HEK293 (cell line): Measurements from ENCODE around the gene APOC3.

Experiments used
- CTCF ChIA-PET: fragments of 350-600 bp; formaldehyde crosslinking; extraction: SDS; loops from one replicate; lab custom pipeline; 2021; ENCODE audit warnings: antibody characterized with exemption; lab: Yijun Ruan, JAX
- POLR2A ChIA-PET: fragments of 300-600 bp; formaldehyde crosslinking; extraction: SDS; loops from one replicate; lab custom pipeline; 2020; ENCODE audit warnings: antibody characterized with exemption, inconsistent platforms; lab: Yijun Ruan, JAX
- H3K27ac ChIP-seq: fragments of 200-500 bp; sonication (Bioruptor generic); 2 replicates; pipeline ENCODE4 v1.5.1; 2014; ENCODE audit warnings: low read depth, low read length, control low read depth, inconsistent platforms; ENCODE audit errors: extremely low read depth
- H3K36me3 ChIP-seq, 2 experiments: fragments of 200-500 bp in 1 of 2; sonication (Bioruptor generic) in 1 of 2; 1 replicate in 1 of 2; 2 replicates in 1 of 2; pipeline ENCODE4 v1.5.1; 2014 to 2017; ENCODE audit warnings: inconsistent platforms in 2 of 2, low read length in 2 of 2; ENCODE audit not compliant: control insufficient read depth in 2 of 2, insufficient read depth in 1 of 2
- H3K4me1 ChIP-seq: fragments of 200-500 bp; sonication (Bioruptor generic); 2 replicates; pipeline ENCODE4 v1.5.1; 2014; ENCODE audit warnings: mild to moderate bottlenecking, low read length, inconsistent platforms; ENCODE audit not compliant: control insufficient read depth, insufficient read depth
- H3K4me3 ChIP-seq: 2 replicates; pipeline ENCODE4 v1.5.1; 2011; ENCODE audit warnings: low read depth, mild to moderate bottlenecking, control low read depth, low read length, moderate library complexity
- H3K9me3 ChIP-seq: fragments of 200-500 bp; sonication (Bioruptor generic); 2 replicates; pipeline ENCODE4 v1.5.1; 2014; ENCODE audit warnings: low read depth, low read length, inconsistent platforms; ENCODE audit not compliant: control insufficient read depth, insufficient read depth
- IKZF3 ChIP-seq: fragments of 450-650 bp; IDR thresholded peaks from 2 replicates; pipeline ENCODE4 v1.5.0; 2018; ENCODE audit warnings: missing biosample characterization, mild to moderate bottlenecking, missing genetic modification characterization, moderate library complexity
- KLF10 ChIP-seq: fragments of 450-650 bp; IDR thresholded peaks from 2 replicates; pipeline ENCODE4 v1.5.1; 2018; ENCODE audit warnings: missing biosample characterization, mild to moderate bottlenecking, missing genetic modification characterization
- KLF7 ChIP-seq: fragments of 450-650 bp; formaldehyde crosslinking; IDR thresholded peaks from 2 replicates; pipeline ENCODE4 v1.5.1; 2016; ENCODE audit warnings: missing biosample characterization, missing genetic modification characterization, borderline replicate concordance
- SALL2 ChIP-seq: fragments of 450-650 bp; formaldehyde crosslinking; IDR thresholded peaks from 2 replicates; pipeline ENCODE4 v1.5.0; 2017; ENCODE audit warnings: missing biosample characterization, mild to moderate bottlenecking, missing genetic modification characterization, borderline replicate concordance
- SCRT1 ChIP-seq: fragments of 450-650 bp; formaldehyde crosslinking; IDR thresholded peaks from 2 replicates; pipeline ENCODE4 v1.5.1; 2016; ENCODE audit warnings: missing biosample characterization, missing genetic modification characterization, borderline replicate concordance
- ZBTB21 ChIP-seq: fragments of 450-650 bp; formaldehyde crosslinking; IDR thresholded peaks from 2 replicates; pipeline ENCODE4 v1.5.1; 2017; ENCODE audit warnings: missing biosample characterization, missing genetic modification characterization
- ZBTB8A ChIP-seq: fragments of 450-650 bp; formaldehyde crosslinking; IDR thresholded peaks from 2 replicates; pipeline ENCODE4 v1.5.1; 2016; ENCODE audit warnings: missing biosample characterization, missing genetic modification characterization
- ZFP41 ChIP-seq: fragments of 450-650 bp; formaldehyde crosslinking; IDR thresholded peaks from 2 replicates; pipeline ENCODE4 v1.5.1; 2016; ENCODE audit warnings: missing biosample characterization, missing genetic modification characterization, borderline replicate concordance
- ZFP69B ChIP-seq: fragments of 450-650 bp; formaldehyde crosslinking; IDR thresholded peaks from 2 replicates; pipeline ENCODE4 v1.5.1; 2016; ENCODE audit warnings: missing biosample characterization, missing genetic modification characterization
- ZNF133 ChIP-seq: fragments of 450-650 bp; formaldehyde crosslinking; IDR thresholded peaks from 2 replicates; pipeline ENCODE4 v1.5.1; 2016; ENCODE audit warnings: missing biosample characterization, missing genetic modification characterization
- ZNF274 ChIP-seq, 2 experiments: fragments of 200-500 bp in 1 of 2; fragments of 450-650 bp in 1 of 2; sonication (Bioruptor generic) in 1 of 2; formaldehyde crosslinking in 1 of 2; IDR thresholded peaks; 2 replicates each; pipeline versions ENCODE4 v1.5.1 to v1.6.1; 2014 to 2016; ENCODE audit warnings: borderline replicate concordance in 1 of 2, inconsistent platforms in 1 of 2, low read length in 1 of 2, missing biosample characterization in 1 of 2, missing genetic modification characterization in 1 of 2
- ZNF394 ChIP-seq: fragments of 450-650 bp; formaldehyde crosslinking; IDR thresholded peaks from 2 replicates; pipeline ENCODE4 v1.5.1; 2016; ENCODE audit warnings: missing biosample characterization, missing genetic modification characterization, mild to moderate bottlenecking, moderate library complexity, borderline replicate concordance
- ZNF48 ChIP-seq: fragments of 450-650 bp; formaldehyde crosslinking; IDR thresholded peaks from 2 replicates; pipeline ENCODE4 v1.5.1; 2016; ENCODE audit warnings: missing biosample characterization, missing genetic modification characterization
- ZNF510 ChIP-seq: fragments of 450-650 bp; formaldehyde crosslinking; IDR thresholded peaks from 2 replicates; pipeline ENCODE4 v1.5.1; 2018; ENCODE audit warnings: mild to moderate bottlenecking, missing genetic modification characterization, missing biosample characterization; ENCODE audit not compliant: insufficient replicate concordance
- ZNF776 ChIP-seq: fragments of 450-650 bp; formaldehyde crosslinking; IDR thresholded peaks from 2 replicates; pipeline ENCODE4 v1.5.0; 2017; ENCODE audit warnings: missing biosample characterization, missing genetic modification characterization, borderline replicate concordance
- ZSCAN16 ChIP-seq: fragments of 450-650 bp; formaldehyde crosslinking; IDR thresholded peaks from 2 replicates; pipeline ENCODE4 v1.5.1; 2016; ENCODE audit warnings: missing biosample characterization, missing genetic modification characterization
- ZSCAN30 ChIP-seq: fragments of 450-650 bp; IDR thresholded peaks from 2 replicates; pipeline ENCODE4 v1.5.1; 2018; ENCODE audit warnings: missing biosample characterization, mild to moderate bottlenecking, missing genetic modification characterization, moderate library complexity
- TF ChIP-seq, protein P1 (sequence below): fragments of 450-650 bp; formaldehyde crosslinking; optimal IDR thresholded peaks from 2 replicates; pipeline ENCODE3; 2016; ENCODE audit warnings: missing biosample characterization, mild to moderate bottlenecking, missing genetic modification characterization
- TF ChIP-seq, protein P2 (sequence below): fragments of 450-650 bp; formaldehyde crosslinking; IDR thresholded peaks from 2 replicates; pipeline ENCODE4 v1.5.1; 2017; ENCODE audit warnings: missing biosample characterization, missing genetic modification characterization
- TF ChIP-seq, protein P3 (sequence below): fragments of 450-650 bp; formaldehyde crosslinking; IDR thresholded peaks from 2 replicates; pipeline ENCODE4 v1.5.1; 2016; ENCODE audit warnings: missing biosample characterization, missing genetic modification characterization
- TF ChIP-seq, protein P4 (sequence below): fragments of 450-650 bp; formaldehyde crosslinking; IDR thresholded peaks from 2 replicates; pipeline ENCODE4 v1.5.1; 2016; ENCODE audit warnings: missing biosample characterization, missing genetic modification characterization

The APOC3 gene

DNA sequence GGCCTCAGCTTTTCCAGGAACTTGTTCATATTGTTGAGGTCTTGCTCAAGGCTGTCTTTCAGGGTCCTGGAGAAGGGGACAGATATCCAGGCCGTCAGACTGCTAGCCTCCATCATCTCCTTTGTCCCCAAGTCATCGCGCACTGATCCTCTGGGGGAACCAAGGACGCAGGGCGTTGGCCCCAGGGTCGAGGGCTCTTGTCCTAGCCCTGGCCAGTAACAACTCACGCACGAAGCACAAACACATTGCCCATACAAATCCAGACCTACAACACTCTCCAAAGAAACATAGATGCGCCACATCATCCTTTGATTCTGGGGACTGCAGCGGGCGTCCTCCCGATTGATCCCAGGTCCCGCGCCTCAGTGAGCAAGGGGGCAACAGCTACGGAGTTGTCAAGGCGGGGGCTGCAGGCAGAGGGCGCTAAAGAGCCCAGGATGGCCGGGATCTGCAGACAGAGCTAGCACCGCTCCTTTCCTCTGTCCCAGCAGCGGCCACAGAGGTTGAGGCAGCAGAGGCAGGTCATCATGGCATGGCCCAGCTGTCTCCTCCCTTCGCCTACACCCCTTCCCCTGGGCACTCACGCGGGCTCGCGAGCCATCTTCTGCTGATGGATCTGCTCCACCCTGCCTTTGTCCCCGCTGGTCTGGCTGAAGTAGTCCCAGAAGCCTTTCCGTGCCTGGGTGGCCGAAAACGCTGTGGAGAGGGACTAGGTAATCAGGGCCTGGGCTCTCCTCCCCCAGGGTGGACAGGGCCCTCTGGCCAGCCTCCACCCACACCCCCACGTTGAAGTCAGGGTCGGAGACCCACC, 38.5 kb upstream of the APOC3 start (continued):
- TF ChIP-seq ZNF48 (no peak), ZBTB21 (tag by site-specific recombination) (no peak)

DNA sequence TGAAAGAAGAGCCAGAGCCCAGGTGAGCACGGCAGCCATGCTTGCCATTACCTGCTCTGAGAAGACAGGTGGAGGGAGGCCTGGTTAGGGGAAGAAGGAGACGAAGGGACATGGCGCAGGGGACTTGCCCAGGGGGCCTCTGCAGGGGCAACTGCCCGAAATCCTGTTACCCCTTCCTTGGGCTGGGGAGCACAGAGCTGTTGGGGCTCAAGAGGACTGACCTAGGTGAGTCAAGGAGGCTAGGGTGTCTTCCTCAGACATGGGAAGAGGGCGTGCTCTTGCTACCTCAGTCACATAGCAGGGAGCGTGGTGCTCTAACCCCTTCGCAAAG, 37.9 kb upstream of the APOC3 start, which contains the start of gene APOA5:
APOA5 (minus strand) TSS at position 67 of the 331 bp plus-strand sequence; CDS start at position 48, 19 bp downstream.
- H3K9me3 ChIP-seq, result no peaks in the 10 kb centered on the region
- H3K4me3 ChIP-seq, result no peak within 1 kb of the TSS
- ChIA-PET CTCF (interaction anchor here (0.5 to 6.9 kb wide), 25 partner anchors 8 to 435 kb away, joined by 3 to 118 read pairs (median 6); partner anchors contain the start of genes APOA1 and PAFAH1B2), POLR2A (interaction anchor here (1.1 to 1.8 kb wide), 3 partner anchors 45 to 352 kb away, joined by 4 to 13 read pairs (median 5); partner anchors contain the start of genes APOA1, PAFAH1B2 and SIK3)
- no peak within 1 kb of the TSS for H3K27ac ChIP-seq
- peaks cover 0 to 3% of the 10 kb centered on the region in 2 experiments; a peak in 1 of 3 replicates for H3K36me3 ChIP-seq
- TF ChIP-seq IKZF3 (tag by site-specific recombination), result no peak
- no peaks in the 10 kb centered on the region for H3K4me1 ChIP-seq

DNA sequence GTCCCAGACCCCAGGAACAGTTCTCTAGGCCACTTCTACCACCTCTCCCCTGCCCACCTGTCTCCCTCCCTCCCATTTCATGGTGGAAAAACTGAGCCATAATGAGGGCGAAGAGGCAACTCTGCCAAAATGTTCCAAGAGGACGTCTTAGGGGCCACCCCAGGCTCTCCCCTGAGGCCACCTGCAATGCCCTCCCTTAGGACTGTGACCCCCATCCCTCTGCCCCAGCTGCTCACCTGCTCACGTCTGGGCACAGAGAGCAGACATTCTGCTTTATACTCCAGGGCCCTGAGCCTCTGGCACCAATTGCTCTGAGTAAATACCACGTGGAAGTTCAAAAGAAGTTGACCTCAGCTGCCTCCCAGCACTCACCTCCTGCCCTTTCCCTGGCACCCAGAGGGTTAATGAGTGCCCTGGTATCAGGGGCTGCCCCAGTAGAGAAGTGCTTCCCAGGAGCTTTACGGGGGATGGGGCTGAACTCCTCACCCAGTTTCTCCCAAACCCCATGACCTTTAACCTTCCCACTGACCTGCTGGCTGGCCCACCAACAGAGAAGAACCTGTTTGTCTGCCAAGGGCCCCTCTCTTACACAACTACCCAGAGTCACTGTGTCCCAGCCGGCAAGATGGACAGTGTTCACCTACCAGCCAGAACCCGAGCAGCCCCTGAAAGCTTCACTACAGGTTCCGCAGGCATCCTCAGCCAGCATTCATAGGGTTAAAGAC, 37.4 kb upstream of the APOC3 start:
- ChIA-PET CTCF (interaction anchor here (0.8 to 6.9 kb wide), 11 partner anchors 12 to 434 kb away, joined by 3 to 118 read pairs (median 7); partner anchors contain the start of genes APOA1 and PAFAH1B2), POLR2A (no interaction called here)
- TF ChIP-seq, protein P1, sequence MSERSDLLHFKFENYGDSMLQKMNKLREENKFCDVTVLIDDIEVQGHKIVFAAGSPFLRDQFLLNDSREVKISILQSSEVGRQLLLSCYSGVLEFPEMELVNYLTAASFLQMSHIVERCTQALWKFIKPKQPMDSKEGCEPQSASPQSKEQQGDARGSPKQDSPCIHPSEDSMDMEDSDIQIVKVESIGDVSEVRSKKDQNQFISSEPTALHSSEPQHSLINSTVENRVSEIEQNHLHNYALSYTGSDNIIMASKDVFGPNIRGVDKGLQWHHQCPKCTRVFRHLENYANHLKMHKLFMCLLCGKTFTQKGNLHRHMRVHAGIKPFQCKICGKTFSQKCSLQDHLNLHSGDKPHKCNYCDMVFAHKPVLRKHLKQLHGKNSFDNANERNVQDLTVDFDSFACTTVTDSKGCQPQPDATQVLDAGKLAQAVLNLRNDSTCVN (tag by site-specific recombination), result no peak
- TF ChIP-seq KLF7 (tag by site-specific recombination) (no peak), ZNF510 (tag by site-specific recombination) (no peak), ZBTB8A (tag by site-specific recombination) (no peak), ZNF133 (no peak), ZNF394 (tag by site-specific recombination) (no peak), SALL2 (tag by site-specific recombination) (no peak), ZNF274 (IDR thresholded peaks at IDR 0.05; ENCODE audit: low read length) (no peak), ZNF274 (tag by site-specific recombination; IDR thresholded peaks at IDR 0.05; ENCODE audit: borderline replicate concordance) (no peak), ZNF776 (no peak), ZSCAN30 (tag by site-specific recombination) (no peak), SCRT1 (no peak), KLF10 (tag by site-specific recombination) (no peak), ZSCAN16 (tag by site-specific recombination) (no peak), ZFP41 (tag by site-specific recombination) (no peak), ZFP69B (tag by site-specific recombination) (no peak)
- TF ChIP-seq, protein P2, sequence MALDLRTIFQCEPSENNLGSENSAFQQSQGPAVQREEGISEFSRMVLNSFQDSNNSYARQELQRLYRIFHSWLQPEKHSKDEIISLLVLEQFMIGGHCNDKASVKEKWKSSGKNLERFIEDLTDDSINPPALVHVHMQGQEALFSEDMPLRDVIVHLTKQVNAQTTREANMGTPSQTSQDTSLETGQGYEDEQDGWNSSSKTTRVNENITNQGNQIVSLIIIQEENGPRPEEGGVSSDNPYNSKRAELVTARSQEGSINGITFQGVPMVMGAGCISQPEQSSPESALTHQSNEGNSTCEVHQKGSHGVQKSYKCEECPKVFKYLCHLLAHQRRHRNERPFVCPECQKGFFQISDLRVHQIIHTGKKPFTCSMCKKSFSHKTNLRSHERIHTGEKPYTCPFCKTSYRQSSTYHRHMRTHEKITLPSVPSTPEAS (tag by site-specific recombination), result no peak
- TF ChIP-seq, protein P3, sequence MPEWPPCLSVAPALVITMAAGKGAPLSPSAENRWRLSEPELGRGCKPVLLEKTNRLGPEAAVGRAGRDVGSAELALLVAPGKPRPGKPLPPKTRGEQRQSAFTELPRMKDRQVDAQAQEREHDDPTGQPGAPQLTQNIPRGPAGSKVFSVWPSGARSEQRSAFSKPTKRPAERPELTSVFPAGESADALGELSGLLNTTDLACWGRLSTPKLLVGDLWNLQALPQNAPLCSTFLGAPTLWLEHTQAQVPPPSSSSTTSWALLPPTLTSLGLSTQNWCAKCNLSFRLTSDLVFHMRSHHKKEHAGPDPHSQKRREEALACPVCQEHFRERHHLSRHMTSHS (tag by site-specific recombination), result no peak
- TF ChIP-seq, protein P4, sequence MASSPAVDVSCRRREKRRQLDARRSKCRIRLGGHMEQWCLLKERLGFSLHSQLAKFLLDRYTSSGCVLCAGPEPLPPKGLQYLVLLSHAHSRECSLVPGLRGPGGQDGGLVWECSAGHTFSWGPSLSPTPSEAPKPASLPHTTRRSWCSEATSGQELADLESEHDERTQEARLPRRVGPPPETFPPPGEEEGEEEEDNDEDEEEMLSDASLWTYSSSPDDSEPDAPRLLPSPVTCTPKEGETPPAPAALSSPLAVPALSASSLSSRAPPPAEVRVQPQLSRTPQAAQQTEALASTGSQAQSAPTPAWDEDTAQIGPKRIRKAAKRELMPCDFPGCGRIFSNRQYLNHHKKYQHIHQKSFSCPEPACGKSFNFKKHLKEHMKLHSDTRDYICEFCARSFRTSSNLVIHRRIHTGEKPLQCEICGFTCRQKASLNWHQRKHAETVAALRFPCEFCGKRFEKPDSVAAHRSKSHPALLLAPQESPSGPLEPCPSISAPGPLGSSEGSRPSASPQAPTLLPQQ (tag by site-specific recombination), result no peak
- Histone ChIP-seq H3K36me3 (no peaks in the 10 kb centered on the region), H3K4me1 (no peaks in the 10 kb centered on the region), H3K4me3 (no peak overlapping the region), H3K27ac (no peak overlapping the region), H3K9me3 (no peaks in the 10 kb centered on the region)
